Ishikawa (cell line): Measurements from ENCODE around the gene RPL38.

Experiments
- CEBPB ChIP-seq: IDR thresholded peaks from 2 replicates; pipeline ENCODE4 v1.6.1; 2012
- CREB1 ChIP-seq: IDR thresholded peaks from 2 replicates; pipeline ENCODE4 v1.6.1; 2012; ENCODE audit warnings: low read depth
- EGR1 ChIP-seq: IDR thresholded peaks from 2 replicates; pipeline ENCODE4 v1.6.1; 2012
- EP300 ChIP-seq: IDR thresholded peaks from 2 replicates; pipeline ENCODE4 v1.6.1; 2012; ENCODE audit warnings: borderline replicate concordance
- FOXM1 ChIP-seq: IDR thresholded peaks from 2 replicates; pipeline ENCODE4 v1.6.1; 2012; ENCODE audit warnings: low read depth, borderline replicate concordance
- MAX ChIP-seq: IDR thresholded peaks from 2 replicates; pipeline ENCODE4 v1.6.1; 2012
- NFIC ChIP-seq: IDR thresholded peaks from 2 replicates; pipeline ENCODE4 v1.6.1; 2012
- RAD21 ChIP-seq: IDR thresholded peaks from 2 replicates; pipeline ENCODE4 v1.6.1; 2012; ENCODE audit warnings: low read depth
- REST ChIP-seq: IDR thresholded peaks from 2 replicates; pipeline ENCODE4 v1.6.1; 2012; ENCODE audit warnings: low read depth, mild to moderate bottlenecking
- TAF1 ChIP-seq: IDR thresholded peaks from 2 replicates; pipeline ENCODE4 v1.6.1; 2012; ENCODE audit warnings: low read depth, mild to moderate bottlenecking
- TCF12 ChIP-seq: IDR thresholded peaks from 2 replicates; pipeline ENCODE4 v1.6.1; 2012; ENCODE audit warnings: low read depth
- TEAD4 ChIP-seq: IDR thresholded peaks from 2 replicates; pipeline ENCODE4 v1.6.1; 2012
- USF1 ChIP-seq: IDR thresholded peaks from 2 replicates; pipeline ENCODE4 v1.6.1; 2012
- YY1 ChIP-seq: IDR thresholded peaks from 2 replicates; pipeline ENCODE4 v1.6.1; 2012; ENCODE audit warnings: low read depth
- ZBTB7A ChIP-seq: IDR thresholded peaks from 2 replicates; pipeline ENCODE4 v1.6.1; 2012; ENCODE audit warnings: low read depth

Gene RPL38

GRCh38 chr17:74234486-74234885 is 31.0 kb downstream of the RPL38 start:
- TF ChIP-seq FOXM1 (no peak), EP300 (no peak), CREB1 (no peak), USF1 (no peak), RAD21 (no peak), TEAD4 (no peak), TCF12 (no peak), MAX (no peak), REST (no peak), ZBTB7A (no peak), YY1 (no peak), TAF1 (no peak), EGR1 (no peak), NFIC (no peak), CEBPB (no peak)

- TF ChIP-seq YY1 (no peak), EP300 (no peak), USF1 (no peak), ZBTB7A (no peak), FOXM1 (no peak), CEBPB (no peak), RAD21 (no peak), CREB1 (no peak), TEAD4 (no peak), EGR1 (no peak), NFIC (no peak), TAF1 (no peak), REST (no peak)
These were observed 31.6 kb downstream of the RPL38 start for GRCh38 chr17:74235040-74235581.

- TF ChIP-seq RAD21: no peak
- no peak for TF ChIP-seq USF1
- TF ChIP-seq EP300: no peak
- no peak for TF ChIP-seq NFIC
- no peak for TF ChIP-seq EGR1
- no peak for TF ChIP-seq CEBPB
- TF ChIP-seq TAF1: no peak
- TF ChIP-seq FOXM1: no peak
- TF ChIP-seq REST: no peak
- TF ChIP-seq YY1: no peak
- TF ChIP-seq TEAD4: no peak
- TF ChIP-seq TCF12: no peak
- no peak for TF ChIP-seq MAX
- TF ChIP-seq CREB1: no peak
These were observed 32.5 kb downstream of the RPL38 start for GRCh38 chr17:74235911-74236371.

GRCh38 chr17:74237321-74237720 is 33.8 kb downstream of the RPL38 start:
- TF ChIP-seq TEAD4 (no peak), MAX (no peak), EP300 (no peak), FOXM1 (no peak), USF1 (no peak), ZBTB7A (no peak), RAD21 (no peak), TCF12 (no peak), NFIC (no peak), YY1 (no peak), REST (no peak), CEBPB (no peak), CREB1 (no peak), TAF1 (no peak), EGR1 (no peak)
